ENCODE results near the gene PLEK.
A peak's percentile ranks its signal among the peaks of the same experiment; 100 is the strongest.
"Not testable (repeated sequence)": the region's sequence is repeated elsewhere in the genome, so short reads cannot be mapped to it uniquely, and the experiment has no call there.

The PLEK gene

DNA sequence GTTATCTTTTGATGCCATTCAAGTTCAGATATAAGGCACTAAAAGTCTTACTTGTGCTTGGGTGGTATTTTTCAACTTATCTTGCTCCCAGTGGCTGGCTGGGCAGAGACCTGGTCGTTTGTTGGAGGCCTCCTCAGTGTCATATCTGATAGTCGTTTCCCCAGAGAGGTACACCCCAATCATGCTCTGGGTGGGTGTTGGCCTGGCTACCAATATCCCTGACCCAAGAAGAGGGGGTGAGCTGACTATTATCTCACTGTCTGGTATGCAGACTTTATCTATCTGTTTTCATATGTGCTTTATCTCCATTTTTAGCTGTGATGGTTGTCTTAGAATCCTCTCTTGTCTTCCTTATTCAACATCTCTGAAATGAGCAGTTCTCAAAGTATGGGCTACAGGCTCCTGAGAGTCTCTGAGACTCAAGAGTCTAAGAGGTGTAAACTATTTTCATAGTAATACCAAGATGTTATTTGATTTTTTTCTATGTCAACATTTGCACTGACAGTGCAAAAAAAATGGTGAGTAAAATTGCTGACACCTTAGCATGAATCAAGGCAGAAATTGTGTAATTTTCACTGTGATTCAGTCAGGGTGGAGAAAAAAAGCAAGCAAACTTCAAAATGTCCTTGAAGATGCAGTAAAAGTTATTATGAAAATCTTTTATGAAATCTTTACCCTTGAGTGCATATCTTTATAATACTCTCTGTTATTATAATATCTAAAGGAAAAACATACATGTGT lies 12.3 kb upstream of the PLEK start:
- DNase-seq (ENCODE audit: low spot score) = no peak

GRCh38 chr2:68356599-68357239 lies 8.4 kb upstream of the PLEK start:
- DNase-seq (ENCODE audit: low spot score) = no peak

GRCh38 chr2:68357605-68358337 lies 7.3 kb upstream of the PLEK start:
- peak; percentile 67 for DNase-seq (ENCODE audit: low spot score)

- no peak for DNase-seq (ENCODE audit: low spot score)
Observed at GRCh38 chr2:68359889-68360288, 5.2 kb upstream of the PLEK start.

- peak; percentile 76 for DNase-seq (ENCODE audit: low spot score)
Observed at GRCh38 chr2:68362069-68362468, 3.0 kb upstream of the PLEK start.

DNA sequence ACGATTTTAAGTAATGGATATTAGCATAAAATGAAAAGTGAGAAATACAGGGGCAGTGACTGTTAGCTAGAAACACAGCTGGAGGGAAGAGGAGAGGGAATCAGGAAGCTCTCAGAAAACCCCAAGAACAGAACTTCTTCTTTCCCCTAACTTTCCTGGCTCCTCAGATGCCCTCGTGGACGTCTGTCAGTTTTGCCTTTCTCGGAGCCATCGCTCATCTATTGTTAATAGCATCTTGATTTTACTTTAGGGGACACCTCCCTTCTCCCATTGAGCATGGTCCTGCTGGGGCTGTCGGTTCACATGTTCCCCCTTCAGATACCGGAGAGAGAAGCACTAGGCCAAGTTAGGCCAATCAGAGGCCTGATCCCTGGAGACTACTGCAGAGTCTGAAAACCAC lies 2.3 kb upstream of the PLEK start:
- no peak for DNase-seq (ENCODE audit: low spot score)

GRCh38 chr2:68363721-68364120 lies 1.4 kb upstream of the PLEK start:
- DNase-seq (ENCODE audit: low spot score) = no peak

DNA sequence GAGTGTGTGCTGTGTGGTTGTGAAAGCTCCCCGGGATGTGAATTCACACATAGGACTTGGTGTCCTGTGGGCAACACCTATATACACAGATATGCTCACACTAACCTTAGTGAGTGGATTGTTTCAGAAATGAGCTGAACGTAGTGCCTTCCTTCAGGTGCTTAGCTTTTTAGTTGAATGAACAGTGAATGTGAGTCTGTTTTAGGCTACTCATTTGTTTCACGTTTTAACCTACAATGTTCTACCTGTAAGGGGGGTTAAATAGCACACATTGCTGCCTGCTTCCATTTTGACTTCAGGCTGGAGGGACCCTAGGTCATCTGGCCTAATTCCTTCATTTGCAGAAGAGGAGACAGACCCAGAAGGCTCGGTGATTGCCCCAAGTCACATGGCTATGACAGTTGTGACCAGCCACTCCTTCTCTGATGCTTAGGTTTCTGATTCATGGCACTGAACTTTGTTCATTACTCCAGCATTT lies 1.0 kb downstream of the PLEK start:
- no peak for DNase-seq (ENCODE audit: low spot score)

- no peak for DNase-seq (ENCODE audit: low spot score)
Observed at GRCh38 chr2:68367953-68368653, 3.0 kb downstream of the PLEK start.

DNA sequence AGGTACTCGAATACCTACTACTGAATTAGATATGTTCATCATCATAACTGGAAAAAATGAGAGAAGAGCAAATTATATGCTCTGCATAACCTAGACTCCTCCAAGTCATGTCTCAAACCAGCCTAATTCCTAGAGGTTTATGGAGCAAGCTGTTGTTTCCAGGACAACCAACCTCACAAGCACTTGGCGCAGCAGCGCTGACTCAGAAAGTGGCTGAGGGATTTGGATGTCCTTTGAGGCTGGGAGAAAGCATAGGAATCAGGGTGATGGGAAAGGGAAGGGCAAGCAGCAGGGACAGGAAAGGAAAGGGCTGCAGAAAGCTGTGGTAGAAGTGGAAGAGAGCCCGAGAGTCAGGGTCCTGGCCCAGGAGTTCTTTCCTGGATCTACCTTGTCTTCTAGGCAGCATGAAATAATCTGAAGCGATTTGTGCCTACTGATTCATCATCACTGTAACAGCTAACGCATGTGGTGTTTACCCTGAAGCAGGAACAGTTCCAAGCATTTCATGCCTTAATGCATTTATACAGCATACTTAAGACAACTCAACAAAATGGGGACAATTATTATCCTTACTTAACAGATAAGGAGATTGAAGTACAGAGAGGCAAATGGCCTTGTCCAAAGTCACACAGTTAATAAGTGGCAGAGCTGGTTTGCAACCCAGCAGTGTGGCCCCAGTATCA lies 3.7 kb downstream of the PLEK start:
- DNase-seq (ENCODE audit: low spot score) = no peak

DNA sequence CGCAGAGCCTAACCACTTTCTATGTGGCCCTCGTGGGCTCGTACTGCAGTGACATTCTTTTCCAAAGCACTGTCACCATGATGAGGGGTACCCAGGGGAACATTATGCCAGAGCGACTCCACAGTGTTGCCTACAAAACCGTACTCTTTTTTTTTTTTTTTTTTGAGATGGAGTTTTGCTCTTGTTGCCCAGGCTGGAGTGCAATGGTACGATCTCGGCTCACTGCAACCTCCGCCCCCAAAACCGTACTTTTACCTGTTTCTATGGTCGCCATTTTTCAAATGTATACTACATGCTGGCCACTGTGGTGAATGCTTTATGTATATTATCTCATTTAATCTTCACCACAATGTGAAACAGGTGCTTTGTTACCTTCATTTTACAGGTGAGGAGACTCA lies 4.3 kb downstream of the PLEK start:
- DNase-seq (ENCODE audit: low spot score) = no peak

- DNase-seq (ENCODE audit: low spot score) = no peak
Observed at GRCh38 chr2:68371138-68371537, 6.1 kb downstream of the PLEK start.

GRCh38 chr2:68371581-68371980 lies 6.5 kb downstream of the PLEK start:
- DNase-seq (ENCODE audit: low spot score) = no peak

DNA sequence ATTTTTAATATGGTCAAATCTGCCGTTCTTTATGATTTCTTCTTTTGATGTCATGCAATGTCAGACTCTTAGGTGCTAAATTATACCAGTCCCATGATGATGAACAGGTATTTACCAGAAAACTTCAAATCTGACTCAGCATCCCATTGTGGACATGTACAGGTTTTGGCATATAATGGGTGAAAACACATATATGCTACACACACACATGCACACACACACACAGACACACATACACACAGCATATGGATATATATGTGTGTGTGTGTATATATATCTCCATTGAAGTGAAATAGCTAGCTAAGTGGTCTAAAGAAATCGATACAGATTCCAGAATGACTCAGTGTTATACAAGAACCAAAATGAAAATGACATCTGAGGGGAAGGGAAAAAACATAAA lies 7.4 kb downstream of the PLEK start:
- DNase-seq (ENCODE audit: low spot score) = no peak

GRCh38 chr2:68374184-68374583 lies 9.1 kb downstream of the PLEK start:
- no peak for DNase-seq (ENCODE audit: low spot score)

DNA sequence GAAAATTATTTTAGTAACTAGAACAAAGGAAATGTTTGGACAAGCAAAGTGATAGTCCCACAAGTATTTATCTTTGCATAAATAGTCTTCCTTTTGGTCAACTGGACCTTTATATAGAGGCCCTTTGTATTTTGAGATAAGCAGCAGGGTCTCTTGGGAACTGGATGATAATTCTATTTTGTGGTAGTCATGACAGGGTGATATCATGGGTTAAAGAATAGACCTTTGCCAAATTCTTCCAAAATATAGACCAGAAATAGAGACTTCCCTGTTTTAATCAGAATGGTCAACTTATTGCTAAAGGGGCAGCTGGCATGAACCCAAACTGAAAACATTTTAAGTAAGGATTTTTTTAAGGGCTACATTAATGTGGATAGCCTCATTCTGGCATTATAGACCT lies 10.5 kb downstream of the PLEK start:
- DNase-seq (ENCODE audit: low spot score) = no peak

DNA sequence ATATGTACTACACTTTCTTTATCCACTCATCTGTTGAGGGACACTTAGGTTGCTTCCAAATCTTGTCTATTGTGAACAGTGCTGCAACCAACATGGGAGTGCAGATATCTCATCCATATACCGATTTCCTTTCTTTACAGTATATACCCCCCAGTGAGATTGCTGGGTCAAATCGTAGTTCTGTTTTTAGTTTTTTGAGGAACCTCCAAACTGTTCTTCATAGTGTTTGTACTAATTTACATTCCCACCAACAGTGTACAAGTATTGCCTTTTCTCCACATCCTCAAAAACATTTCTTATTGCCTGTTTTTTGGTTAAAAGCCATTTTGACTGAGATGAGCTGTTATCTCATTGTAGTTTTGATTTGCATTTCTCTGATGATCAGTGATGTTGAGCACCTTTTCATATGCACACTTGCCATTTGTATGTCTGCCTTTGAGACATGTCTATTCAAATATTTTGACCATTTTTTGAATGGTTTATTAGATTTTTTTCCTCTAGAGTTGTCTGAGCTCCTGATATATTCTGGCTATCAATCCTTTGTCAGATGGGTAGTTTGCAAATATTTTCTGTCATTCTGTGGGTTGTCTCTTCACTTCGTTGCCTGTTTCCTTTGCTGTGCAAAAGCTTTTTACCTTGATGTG lies 12.2 kb downstream of the PLEK start:
- no peak for DNase-seq (ENCODE audit: low spot score)

- DNase-seq (ENCODE audit: low spot score) = not testable (repeated sequence)
Observed at GRCh38 chr2:68378779-68379178, 13.7 kb downstream of the PLEK start.

GRCh38 chr2:68379184-68379708 lies 14.2 kb downstream of the PLEK start:
- DNase-seq (ENCODE audit: low spot score) = no peak

DNA sequence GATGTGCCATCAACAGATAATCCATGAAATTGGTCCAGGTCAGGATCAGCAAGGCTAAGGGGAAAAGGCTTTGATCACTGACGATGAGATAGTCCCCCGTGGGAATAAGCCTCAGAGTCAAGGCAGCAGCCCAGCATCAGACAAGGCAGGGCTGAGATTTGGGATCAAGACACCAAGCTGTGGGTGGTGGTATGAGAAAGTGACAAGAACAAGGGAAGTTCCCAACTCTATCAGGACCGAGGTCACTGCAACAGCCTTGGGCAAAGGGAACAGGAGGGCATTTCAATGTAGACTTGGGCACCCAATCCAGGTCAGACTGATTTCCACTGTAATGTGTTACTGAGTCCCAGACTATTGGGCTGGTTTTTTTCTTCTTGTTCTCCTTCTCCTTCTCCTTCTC lies 18.7 kb downstream of the PLEK start:
- no peak for DNase-seq (ENCODE audit: low spot score)

- no peak for DNase-seq (ENCODE audit: low spot score)
Observed at GRCh38 chr2:68384485-68385107, 19.5 kb downstream of the PLEK start.
